ENCODE results near the gene TMED6. TPM values are rescaled to one million over a fixed set of nuclear protein-coding genes. Genes with fewer than 3 reads are reported as not detected.

TMED6 gene
- total and polyA plus RNA-seq, 2 donors (not counting 3 experiments of a cell fraction or from before 2014, with no cell fraction given) = 1.2 TPM; not detected in 1

- DNase-seq (ENCODE audit: low read depth, low spot score) = no peak
- no peak overlapping the region for H3K4me2 ChIP-seq (ENCODE audit: insufficient read depth, low read length)
- no peak overlapping the region for H3K4me3 ChIP-seq (replicated peaks in 1 of 3; ENCODE audit: insufficient read depth in 1 of 3, low read depth in 1 of 3, low read length in 3 of 3)
- no peaks in the 10 kb centered on the region for H3K79me2 ChIP-seq (ENCODE audit: control insufficient read depth, insufficient read depth, low read length)
- ChIA-PET CTCF (interaction anchor here (0.6 kb wide), 1 partner anchor 30 kb away, joined by 3 read pairs; no protein-coding TSS in a partner anchor), POLR2A (no interaction called here)
- no peaks in the 10 kb centered on the region for H3K27me3 ChIP-seq (ENCODE audit: control insufficient read depth in 2 of 2, insufficient read depth in 2 of 2, low read length in 2 of 2)
- no peaks in the 10 kb centered on the region for H3K9me1 ChIP-seq (replicated peaks; ENCODE audit: control insufficient read depth, extremely low read depth, insufficient read depth, low read length)
- H2AFZ ChIP-seq (ENCODE audit: low read depth, low read length) = no peak overlapping the region
- no peak overlapping the region for H3K27ac ChIP-seq (ENCODE audit: insufficient read depth, low read depth, low read length)
- peaks cover 2 to 5% of the 10 kb centered on the region in 2 experiments for H3K36me3 ChIP-seq (ENCODE audit: control insufficient read depth in 2 of 2, extremely low read depth in 1 of 2, insufficient read depth in 2 of 2, low read length in 2 of 2)
- H3K4me1 ChIP-seq (ENCODE audit: control insufficient read depth, extremely low read depth, insufficient read depth, low read length) = no peaks in the 10 kb centered on the region
- H4K20me1 ChIP-seq (replicated peaks; ENCODE audit: control insufficient read depth, extremely low read depth, insufficient read depth, low read length) = no peaks in the 10 kb centered on the region
- no peak for FAIRE-seq
- H3K9me3 ChIP-seq (replicated peaks; ENCODE audit: control insufficient read depth, insufficient read depth, low read length) = no peaks in the 10 kb centered on the region
- dilution Hi-C loops (cut with MboI; ENCODE audit: extremely low pct_ligation_motif_present, low sequenced_read_pairs) (no loop called here), intact Hi-C loops (cut with micrococcal nuclease) (no loop called here)
- no peak overlapping the region for H3K9ac ChIP-seq (replicated peaks; ENCODE audit: extremely low read depth, insufficient read depth, low read length)
- no peak for TF ChIP-seq POLR2AphosphoS5 (IDR thresholded peaks at IDR 0.05; ENCODE audit: insufficient read depth, low read depth, low read length)
- no peak for TF ChIP-seq POLR2A (IDR thresholded peaks at IDR 0.05; ENCODE audit: low read depth, low read length)
- no peak for TF ChIP-seq MAX (IDR thresholded peaks at IDR 0.05; ENCODE audit: insufficient read depth, insufficient read length)
- TF ChIP-seq MYC (IDR thresholded peaks at IDR 0.05; ENCODE audit: low read depth, low read length) = no peak
- no peak for TF ChIP-seq JUN (IDR thresholded peaks at IDR 0.05; ENCODE audit: borderline replicate concordance, insufficient read depth, insufficient read length, low read depth)
- no peak for TF ChIP-seq CTCF (IDR thresholded peaks at IDR 0.05; ENCODE audit: extremely low read depth in 1 of 2, insufficient read depth in 1 of 2, low read depth in 1 of 2, low read length in 2 of 2)
- TF ChIP-seq EZH2 (IDR thresholded peaks at IDR 0.05; ENCODE audit: borderline replicate concordance, low read depth, low read length, severe bottlenecking) = no peak
- TF ChIP-seq FOS (IDR thresholded peaks at IDR 0.05; ENCODE audit: borderline replicate concordance, insufficient read depth, low read length) = no peak
- TF ChIP-seq GATA2 (IDR thresholded peaks at IDR 0.05; ENCODE audit: insufficient read depth, insufficient read length, low read depth, low read length) = no peak
- BruUV-seq (replicated peaks) = no TSS peak
These were observed 3.4 kb downstream of the TMED6 start for GRCh38 chr16:69348222-69348621.

All from endothelial cell of umbilical vein (primary cell).